Neural cell (in vitro differentiated cells): ENCODE measurements around the gene CD300H. TPM values are rescaled to one million over a fixed set of nuclear protein-coding genes. Genes with fewer than 3 reads are reported as not detected.

Experiments used
- H2AFZ ChIP-seq: fragments of 200-600, 300-800 bp; sonication (generic), shearing (Covaris generic); 2 replicates; pipeline ENCODE4 v1.6.0; 2014; ENCODE audit warnings: low read depth, mild to moderate bottlenecking, antibody characterized with exemption, low read length, moderate library complexity
- H3F3A ChIP-seq: fragments of 200-600 bp; shearing (Covaris generic); 2 replicates; pipeline ENCODE4 v1.6.1; 2016; ENCODE audit warnings: mild to moderate bottlenecking, moderate library complexity, mixed read lengths, antibody characterized with exemption, low read length; ENCODE audit not compliant: insufficient read depth, poor library complexity, severe bottlenecking
- H3K27ac ChIP-seq: fragments of 200-600, 300-800 bp; sonication (generic), shearing (Covaris generic); 2 replicates; pipeline ENCODE4 v1.5.1; 2014; ENCODE audit warnings: mild to moderate bottlenecking, low read length, moderate library complexity
- H3K27me3 ChIP-seq: fragments of 300-800, 200-600 bp; sonication (generic), shearing (Covaris generic); 2 replicates; pipeline ENCODE4 v1.6.0; 2014; ENCODE audit warnings: mild to moderate bottlenecking, low read depth, low read length, moderate library complexity; ENCODE audit not compliant: insufficient read depth
- H3K36me3 ChIP-seq: fragments of 300-800, 200-600 bp; sonication (generic), shearing (Covaris generic); 2 replicates; pipeline ENCODE4 v1.5.1; 2014; ENCODE audit warnings: mild to moderate bottlenecking, antibody characterized with exemption, low read length, moderate library complexity; ENCODE audit not compliant: insufficient read depth
- H3K4me2 ChIP-seq: fragments of 300-800, 200-600 bp; sonication (generic), shearing (Covaris generic); 2 replicates; pipeline ENCODE4 v1.6.0; 2014; ENCODE audit warnings: mild to moderate bottlenecking, low read length
- H3K4me3 ChIP-seq: fragments of 300-800, 200-600 bp; sonication (generic), shearing (Covaris generic); 2 replicates; pipeline ENCODE4 v1.5.1; 2014; ENCODE audit warnings: mild to moderate bottlenecking, low read length, moderate library complexity
- H3K79me2 ChIP-seq: fragments of 200-600 bp; shearing (Covaris generic); replicated peaks from 2 replicates; pipeline ENCODE4 v1.6.0; 2014; ENCODE audit warnings: mild to moderate bottlenecking, low read length, moderate library complexity; ENCODE audit not compliant: insufficient read depth
- H3K9ac ChIP-seq: fragments of 300-800, 200-600 bp; sonication (generic), shearing (Covaris generic); 2 replicates; pipeline ENCODE4 v1.6.1; 2016; ENCODE audit warnings: mild to moderate bottlenecking, low read length, mixed read lengths
- H3K9me2 ChIP-seq: fragments of 200-600 bp; shearing (Covaris generic); 2 replicates; pipeline ENCODE4 v1.6.1; 2016; ENCODE audit warnings: mild to moderate bottlenecking, low read length, mixed read lengths; ENCODE audit not compliant: insufficient read depth
- H3K9me3 ChIP-seq: fragments of 200-600, 300-800 bp; sonication (generic), shearing (Covaris generic); 2 replicates; pipeline ENCODE4 v1.6.1; 2016; ENCODE audit warnings: mild to moderate bottlenecking, mixed run types, low read length, moderate library complexity, mixed read lengths
- H4K20me1 ChIP-seq: fragments of 200-600 bp; shearing (Covaris generic); 2 replicates; pipeline ENCODE4 v1.6.1; 2016; ENCODE audit warnings: mild to moderate bottlenecking, mixed run types; ENCODE audit not compliant: insufficient read depth
- EP300 ChIP-seq: fragments of 450-650 bp; conservative IDR thresholded peaks from 2 replicates; pipeline ENCODE4 v1.6.1; 2014; ENCODE audit warnings: antibody characterized with exemption, mild to moderate bottlenecking, moderate library complexity; ENCODE audit not compliant: poor library complexity, severe bottlenecking
- EZH2 ChIP-seq: fragments of 200-600, 300-800 bp; shearing (Covaris generic), sonication (generic); IDR thresholded peaks from 2 replicates; pipeline ENCODE4 v1.6.1; 2014; ENCODE audit warnings: antibody characterized with exemption, low read length, borderline replicate concordance, mild to moderate bottlenecking; ENCODE audit not compliant: insufficient read depth, poor library complexity, severe bottlenecking
- MXI1 ChIP-seq: fragments of 450-650 bp; conservative IDR thresholded peaks from 2 replicates; pipeline ENCODE4 v1.6.1; 2014; ENCODE audit warnings: antibody characterized with exemption, mild to moderate bottlenecking; ENCODE audit not compliant: poor library complexity, severe bottlenecking
- POLR2AphosphoS5 ChIP-seq: IDR thresholded peaks from 2 replicates; pipeline ENCODE4 v1.6.1; 2012
- RAD21 ChIP-seq: fragments of 450-650 bp; conservative IDR thresholded peaks from 2 replicates; pipeline ENCODE4 v1.6.1; 2014; ENCODE audit warnings: antibody characterized with exemption, mild to moderate bottlenecking, moderate library complexity
- SMC3 ChIP-seq: fragments of 450-650 bp; conservative IDR thresholded peaks from 2 replicates; pipeline ENCODE4 v1.6.1; 2014; ENCODE audit warnings: antibody characterized with exemption, mild to moderate bottlenecking, moderate library complexity; ENCODE audit not compliant: poor library complexity
- TAF1 ChIP-seq: IDR thresholded peaks from 2 replicates; pipeline ENCODE4 v1.6.1; 2012; ENCODE audit warnings: low read depth
- polyA plus RNA-seq: library from polyadenylated mRNA; depleted of rRNA; stranded (reverse); fragments of >200 nt; gene quantifications from 2 replicates; pipeline ENCODE4 v1.2.3, GENCODE V29; 2014
- TF ChIP-seq, protein P1 (sequence below): fragments of 450-650 bp; IDR thresholded peaks from 2 replicates; pipeline ENCODE4 v1.5.1; 2014; ENCODE audit warnings: antibody characterized with exemption, mild to moderate bottlenecking, moderate library complexity; ENCODE audit not compliant: poor library complexity, severe bottlenecking
- TF ChIP-seq, protein P2 (sequence below): IDR thresholded peaks from 2 replicates; pipeline ENCODE4 v1.6.1; 2012; ENCODE audit warnings: borderline replicate concordance

Gene CD300H
- polyA plus RNA-seq, 1 donor from 2014 or later, result not detected

DNA sequence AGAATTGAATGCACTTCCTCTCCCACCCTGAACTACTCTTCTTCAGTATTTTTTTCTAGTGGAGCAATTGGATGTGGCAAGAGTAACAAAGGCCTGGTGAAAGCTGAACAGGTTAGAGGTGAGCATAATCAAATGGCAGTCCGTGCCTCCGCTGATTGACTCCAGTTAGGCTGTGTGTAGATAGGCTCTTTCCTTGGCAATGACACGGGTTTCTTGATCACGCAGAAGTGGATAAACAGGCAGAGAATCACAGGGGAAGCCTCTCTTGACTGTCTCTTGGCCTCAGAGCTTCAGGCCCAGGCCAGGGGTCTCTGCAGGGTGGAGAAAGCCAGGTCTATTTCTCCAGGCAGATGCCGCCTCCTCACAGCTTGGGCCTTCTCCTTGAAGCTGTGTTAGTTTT is 40.2 kb downstream of the CD300H start:
- Histone ChIP-seq H3K36me3 (no peaks in the 10 kb centered on the region), H3F3A (no peaks in the 10 kb centered on the region), H3K9me2 (no peaks in the 10 kb centered on the region)

DNA sequence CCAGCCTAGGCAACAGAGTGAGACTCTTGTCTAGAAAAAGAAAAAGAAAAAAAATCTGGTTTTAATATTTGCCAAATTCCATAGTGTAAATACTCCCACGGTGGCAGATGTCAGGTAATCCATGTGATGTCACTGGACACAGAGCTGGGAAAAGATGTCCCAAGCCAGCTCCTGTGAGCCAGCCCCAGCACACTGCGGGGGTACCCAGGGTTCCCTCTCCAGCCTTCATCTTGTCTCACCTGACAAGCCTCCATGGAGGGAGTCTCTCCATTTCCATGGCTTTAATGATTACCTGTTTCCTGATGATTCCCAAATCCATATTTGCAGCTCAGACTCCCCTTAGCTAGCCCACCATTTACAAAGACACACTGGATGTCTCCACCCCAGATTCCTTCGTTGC is 40.6 kb downstream of the CD300H start:
- H3K4me3 ChIP-seq, result no peak overlapping the region
- no peak overlapping the region for H3K9ac ChIP-seq
- no peaks in the 10 kb centered on the region for H3K79me2 ChIP-seq
- no peaks in the 10 kb centered on the region for H4K20me1 ChIP-seq
- no peaks in the 10 kb centered on the region for H3F3A ChIP-seq
- no peaks in the 10 kb centered on the region for H3K27me3 ChIP-seq
- no peaks in the 10 kb centered on the region for H3K9me3 ChIP-seq
- no peak overlapping the region for H3K4me2 ChIP-seq
- no peaks in the 10 kb centered on the region for H3K36me3 ChIP-seq
- no peak for TF ChIP-seq SMC3
- no peak for TF ChIP-seq RAD21
- TF ChIP-seq, protein P1, sequence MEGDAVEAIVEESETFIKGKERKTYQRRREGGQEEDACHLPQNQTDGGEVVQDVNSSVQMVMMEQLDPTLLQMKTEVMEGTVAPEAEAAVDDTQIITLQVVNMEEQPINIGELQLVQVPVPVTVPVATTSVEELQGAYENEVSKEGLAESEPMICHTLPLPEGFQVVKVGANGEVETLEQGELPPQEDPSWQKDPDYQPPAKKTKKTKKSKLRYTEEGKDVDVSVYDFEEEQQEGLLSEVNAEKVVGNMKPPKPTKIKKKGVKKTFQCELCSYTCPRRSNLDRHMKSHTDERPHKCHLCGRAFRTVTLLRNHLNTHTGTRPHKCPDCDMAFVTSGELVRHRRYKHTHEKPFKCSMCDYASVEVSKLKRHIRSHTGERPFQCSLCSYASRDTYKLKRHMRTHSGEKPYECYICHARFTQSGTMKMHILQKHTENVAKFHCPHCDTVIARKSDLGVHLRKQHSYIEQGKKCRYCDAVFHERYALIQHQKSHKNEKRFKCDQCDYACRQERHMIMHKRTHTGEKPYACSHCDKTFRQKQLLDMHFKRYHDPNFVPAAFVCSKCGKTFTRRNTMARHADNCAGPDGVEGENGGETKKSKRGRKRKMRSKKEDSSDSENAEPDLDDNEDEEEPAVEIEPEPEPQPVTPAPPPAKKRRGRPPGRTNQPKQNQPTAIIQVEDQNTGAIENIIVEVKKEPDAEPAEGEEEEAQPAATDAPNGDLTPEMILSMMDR, result no peak
- no peak for TF ChIP-seq POLR2AphosphoS5
- TF ChIP-seq EZH2, result no peak
- TF ChIP-seq, protein P2, sequence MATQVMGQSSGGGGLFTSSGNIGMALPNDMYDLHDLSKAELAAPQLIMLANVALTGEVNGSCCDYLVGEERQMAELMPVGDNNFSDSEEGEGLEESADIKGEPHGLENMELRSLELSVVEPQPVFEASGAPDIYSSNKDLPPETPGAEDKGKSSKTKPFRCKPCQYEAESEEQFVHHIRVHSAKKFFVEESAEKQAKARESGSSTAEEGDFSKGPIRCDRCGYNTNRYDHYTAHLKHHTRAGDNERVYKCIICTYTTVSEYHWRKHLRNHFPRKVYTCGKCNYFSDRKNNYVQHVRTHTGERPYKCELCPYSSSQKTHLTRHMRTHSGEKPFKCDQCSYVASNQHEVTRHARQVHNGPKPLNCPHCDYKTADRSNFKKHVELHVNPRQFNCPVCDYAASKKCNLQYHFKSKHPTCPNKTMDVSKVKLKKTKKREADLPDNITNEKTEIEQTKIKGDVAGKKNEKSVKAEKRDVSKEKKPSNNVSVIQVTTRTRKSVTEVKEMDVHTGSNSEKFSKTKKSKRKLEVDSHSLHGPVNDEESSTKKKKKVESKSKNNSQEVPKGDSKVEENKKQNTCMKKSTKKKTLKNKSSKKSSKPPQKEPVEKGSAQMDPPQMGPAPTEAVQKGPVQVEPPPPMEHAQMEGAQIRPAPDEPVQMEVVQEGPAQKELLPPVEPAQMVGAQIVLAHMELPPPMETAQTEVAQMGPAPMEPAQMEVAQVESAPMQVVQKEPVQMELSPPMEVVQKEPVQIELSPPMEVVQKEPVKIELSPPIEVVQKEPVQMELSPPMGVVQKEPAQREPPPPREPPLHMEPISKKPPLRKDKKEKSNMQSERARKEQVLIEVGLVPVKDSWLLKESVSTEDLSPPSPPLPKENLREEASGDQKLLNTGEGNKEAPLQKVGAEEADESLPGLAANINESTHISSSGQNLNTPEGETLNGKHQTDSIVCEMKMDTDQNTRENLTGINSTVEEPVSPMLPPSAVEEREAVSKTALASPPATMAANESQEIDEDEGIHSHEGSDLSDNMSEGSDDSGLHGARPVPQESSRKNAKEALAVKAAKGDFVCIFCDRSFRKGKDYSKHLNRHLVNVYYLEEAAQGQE, result no peak
- TF ChIP-seq MXI1, result no peak
- no peak for TF ChIP-seq EP300
- TF ChIP-seq TAF1, result no peak
- H3K9me2 ChIP-seq, result no peaks in the 10 kb centered on the region
- no peak overlapping the region for H3K27ac ChIP-seq
- no peak overlapping the region for H2AFZ ChIP-seq

More for the DNA sequence above, 40.2 kb downstream of the CD300H start:
- Histone ChIP-seq H3K4me2 (no peak overlapping the region), H3K4me3 (no peak overlapping the region), H2AFZ (no peak overlapping the region), H3K27ac (no peak overlapping the region), H3K27me3 (no peaks in the 10 kb centered on the region), H3K9me3 (no peaks in the 10 kb centered on the region), H4K20me1 (no peaks in the 10 kb centered on the region), H3K9ac (no peak overlapping the region), H3K79me2 (no peaks in the 10 kb centered on the region)
- TF ChIP-seq POLR2AphosphoS5 (no peak), MXI1 (no peak), RAD21 (no peak), EP300 (no peak), EZH2 (no peak), TAF1 (no peak), SMC3 (no peak)
- TF ChIP-seq, protein P2, result no peak
- TF ChIP-seq, protein P1, result no peak
